Astrocyte (in vitro differentiated cells and primary cell): Measurements from ENCODE around the gene HMGCLL1.

ENCODE experiments used
- CTCF ChIP-seq: IDR thresholded peaks from 2 replicates; pipeline ENCODE4 v1.5.1; 2011; ENCODE audit warnings: low read depth, mild to moderate bottlenecking, inconsistent platforms, low read length, moderate library complexity; ENCODE audit not compliant: insufficient read depth
- EZH2 ChIP-seq: IDR thresholded peaks from 2 replicates; pipeline ENCODE4 v1.6.1; 2012; ENCODE audit warnings: mild to moderate bottlenecking, low read length, inconsistent platforms; ENCODE audit not compliant: insufficient read depth

DNA sequence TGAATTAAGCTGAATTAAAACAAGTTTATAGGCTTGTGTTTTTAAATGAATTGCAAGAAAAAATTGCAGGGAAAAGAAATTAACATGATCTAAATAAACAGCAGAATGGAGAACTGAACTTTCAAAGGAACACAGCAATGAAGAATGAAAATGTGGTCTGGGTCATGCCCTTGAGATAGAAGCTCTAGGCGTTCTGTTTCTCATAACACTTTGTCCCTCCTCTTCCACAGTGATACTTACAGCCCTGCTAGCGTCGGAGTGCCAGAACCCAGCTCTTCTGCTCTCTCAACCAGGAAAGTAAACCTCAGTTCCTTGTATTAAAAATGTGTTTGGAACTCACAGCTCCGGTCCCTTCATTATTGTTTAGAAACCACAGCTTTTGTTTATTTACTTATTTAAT, 11.4 kb downstream of the HMGCLL1 start:
- no peak for TF ChIP-seq CTCF
- TF ChIP-seq EZH2 = no peak
